Measurements from ENCODE around the gene POLR2J.

- TF ChIP-seq ATF3 (IDR thresholded peaks at IDR 0.05) (no peak), CTCF (IDR thresholded peaks at IDR 0.05; ENCODE audit: low read depth, low read length, missing input control) (no peak), TAF1 (conservative IDR thresholded peaks at IDR 0.05) (no peak), SP1 (IDR thresholded peaks at IDR 0.05) (no peak), MAX (IDR thresholded peaks at IDR 0.05) (no peak), JUND (IDR thresholded peaks at IDR 0.05) (no peak), HNF4G (IDR thresholded peaks at IDR 0.05) (no peak), GABPA (IDR thresholded peaks at IDR 0.05 in 1 of 2, conservative IDR thresholded peaks at IDR 0.05 in 1 of 2) (peak in 1 of 2 donors; percentile 87), ZBTB33 (IDR thresholded peaks at IDR 0.05) (no peak), YY1 (IDR thresholded peaks at IDR 0.05) (peak; percentile 82), RAD21 (IDR thresholded peaks at IDR 0.05) (peak in 1 of 2 donors; percentile 27), EGR1 (IDR thresholded peaks at IDR 0.05; ENCODE audit: low read depth in 2 of 2) (peak; percentile 29 to 92), RXRA (IDR thresholded peaks at IDR 0.05) (no peak)
These were observed 14.0 kb downstream of the POLR2J start, which contains the start of the genes ALKBH4 and LRWD1 for GRCh38 chr7:102464577-102465280.
